Measurements from ENCODE around the gene ZFP1.
"Not testable (repeated sequence)": the region's sequence is repeated elsewhere in the genome, so short reads cannot be mapped to it uniquely, and the experiment has no call there.

ZFP1 gene

GRCh38 chr16:75113541-75114121, 34.7 kb upstream of the ZFP1 start:
- DNase-seq = no peak

- no peak for DNase-seq
These were observed 34.0 kb upstream of the ZFP1 start for GRCh38 chr16:75114179-75114945.

- DNase-seq = no peak
These were observed 33.1 kb upstream of the ZFP1 start for GRCh38 chr16:75114946-75115825.

GRCh38 chr16:75116081-75116910, 32.0 kb upstream of the ZFP1 start, which contains the start of gene LDHD:
Gene LDHD, minus strand, starts transcription at chr16:75116780. Its CDS starts 60 bp downstream, at chr16:75116720.
- DNase-seq = no peak

- no peak for DNase-seq
These were observed 31.4 kb upstream of the ZFP1 start for GRCh38 chr16:75116911-75117245.

- DNase-seq = no peak
These were observed 29.3 kb upstream of the ZFP1 start for GRCh38 chr16:75118943-75119539.

- DNase-seq = no peak
These were observed 28.1 kb upstream of the ZFP1 start for GRCh38 chr16:75120253-75120652.

GRCh38 chr16:75121949-75122568, 26.3 kb upstream of the ZFP1 start:
- no peak for DNase-seq

- DNase-seq = no peak
These were observed 25.7 kb upstream of the ZFP1 start for GRCh38 chr16:75122609-75123008.

GRCh38 chr16:75127713-75128415, 20.5 kb upstream of the ZFP1 start:
- DNase-seq = no peak

GRCh38 chr16:75129421-75130149, 18.7 kb upstream of the ZFP1 start:
- DNase-seq = not testable (repeated sequence)

- DNase-seq = no peak
These were observed 18.1 kb upstream of the ZFP1 start for GRCh38 chr16:75130150-75130771.

GRCh38 chr16:75131081-75131480, 17.2 kb upstream of the ZFP1 start:
- no peak for DNase-seq

- DNase-seq = no peak
These were observed 10.1 kb upstream of the ZFP1 start for GRCh38 chr16:75138233-75138632.

GRCh38 chr16:75138636-75139035, 9.7 kb upstream of the ZFP1 start:
- no peak for DNase-seq

- DNase-seq = no peak
These were observed 8.8 kb upstream of the ZFP1 start for GRCh38 chr16:75139498-75139897.

- no peak for DNase-seq
These were observed 4.4 kb upstream of the ZFP1 start for GRCh38 chr16:75143941-75144340.

- no peak for DNase-seq
These were observed 385 bp upstream of the ZFP1 start for GRCh38 chr16:75147968-75148310.

GRCh38 chr16:75151798-75152197, 3.5 kb downstream of the ZFP1 start:
- DNase-seq = no peak

GRCh38 chr16:75152635-75153034, 4.3 kb downstream of the ZFP1 start:
- DNase-seq = no peak

All from stimulated activated CD4-positive, alpha-beta T cell treated with anti-CD3 and anti-CD28 coated beads, Interleukin-4, amount 100 ng/mL, for 4 hours (primary cell).